IMR-90 (cell line): ENCODE measurements around the gene B3GNT5. TPM values are rescaled to one million over a fixed set of nuclear protein-coding genes. Genes with fewer than 3 reads are reported as not detected.

Source experiments
- ATAC-seq: fragments of 200-7000 bp; cut with Tn5 transposase; 2 replicates; pipeline ENCODE4 v1.9.1; 2020; ENCODE audit warnings: low read depth, mild to moderate bottlenecking, moderate library complexity
- BruUV-seq: library from RNA; stranded (reverse); fragments of 400-500 nt; replicated peaks from 2 replicates; lab custom pipeline; 2021; lab: Mats Ljungman, UMichigan
- CTCF ChIA-PET: fragments of 300-600 bp; formaldehyde crosslinking; extraction: SDS; loops from one replicate; lab custom pipeline; 2021; ENCODE audit warnings: antibody characterized with exemption; lab: Yijun Ruan, JAX
- POLR2A ChIA-PET: fragments of 300-600 bp; sonication (Branson Sonifier 250); formaldehyde crosslinking; loops from one replicate; lab custom pipeline; 2022; ENCODE audit warnings: antibody characterized with exemption; ENCODE audit not compliant: unreplicated experiment; lab: Charles Lee
- DNase-seq: peaks from one replicate; pipeline ENCODE4 v3.0.0; 2013
- H2AFZ ChIP-seq: replicated peaks from 2 replicates; pipeline ENCODE3; 2013; ENCODE audit warnings: low read length, mild to moderate bottlenecking; ENCODE audit not compliant: poor library complexity
- H2AK5ac ChIP-seq: 2 replicates; pipeline ENCODE4 v1.6.1; 2013; ENCODE audit warnings: low read depth, low read length, inconsistent platforms
- H2AK9ac ChIP-seq: replicated peaks from 2 replicates; pipeline ENCODE3; 2013; ENCODE audit warnings: mild to moderate bottlenecking, low read depth, low read length, moderate library complexity; ENCODE audit not compliant: poor library complexity
- H2BK120ac ChIP-seq: 2 replicates; pipeline ENCODE4 v1.6.1; 2013; ENCODE audit warnings: low read depth, low read length, inconsistent platforms
- H2BK15ac ChIP-seq: 3 replicates; pipeline ENCODE4 v1.6.1; 2013; ENCODE audit warnings: low read depth, low read length, inconsistent platforms
- H2BK20ac ChIP-seq: 2 replicates; pipeline ENCODE4 v1.6.1; 2013; ENCODE audit warnings: low read depth, mild to moderate bottlenecking, inconsistent platforms, low read length, moderate library complexity
- H2BK5ac ChIP-seq: 2 replicates; pipeline ENCODE4 v1.6.1; 2013; ENCODE audit warnings: mild to moderate bottlenecking, low read depth, low read length, inconsistent platforms; ENCODE audit not compliant: poor library complexity, severe bottlenecking
- H3K14ac ChIP-seq: replicated peaks from 2 replicates; pipeline ENCODE4 v1.6.1; 2013; ENCODE audit warnings: low read depth, low read length, inconsistent platforms
- H3K18ac ChIP-seq: 2 replicates; pipeline ENCODE4 v1.6.1; 2013; ENCODE audit warnings: low read depth, low read length, control low read depth
- H3K23ac ChIP-seq: 2 replicates; pipeline ENCODE4 v1.6.1; 2013; ENCODE audit warnings: low read depth, low read length, inconsistent platforms
- H3K27ac ChIP-seq: 2 replicates; pipeline ENCODE4 v1.5.1; 2013; ENCODE audit warnings: mild to moderate bottlenecking, control low read depth, low read length; ENCODE audit not compliant: insufficient read depth
- H3K27me3 ChIP-seq: 2 replicates; pipeline ENCODE4 v1.6.1; 2013; ENCODE audit warnings: low read length; ENCODE audit not compliant: control insufficient read depth, insufficient read depth
- H3K36me3 ChIP-seq: 2 replicates; pipeline ENCODE4 v1.6.1; 2013; ENCODE audit warnings: low read length, mixed read lengths; ENCODE audit not compliant: control insufficient read depth, insufficient read depth
- H3K4ac ChIP-seq: 2 replicates; pipeline ENCODE4 v1.6.1; 2013; ENCODE audit warnings: low read depth, low read length, inconsistent platforms
- H3K4me1 ChIP-seq: 2 replicates; pipeline ENCODE4 v1.6.1; 2013; ENCODE audit warnings: low read length, mixed read lengths; ENCODE audit not compliant: control insufficient read depth, insufficient read depth
- H3K4me2 ChIP-seq: 2 replicates; pipeline ENCODE4 v1.6.1; 2013; ENCODE audit warnings: low read depth, mild to moderate bottlenecking, control low read depth, low read length, moderate library complexity
- H3K4me3 ChIP-seq: 2 replicates; pipeline ENCODE4 v1.5.1; 2013; ENCODE audit warnings: low read depth, mild to moderate bottlenecking, control low read depth, low read length, moderate library complexity; ENCODE audit not compliant: insufficient read depth
- H3K56ac ChIP-seq: 2 replicates; pipeline ENCODE4 v1.6.1; 2013; ENCODE audit warnings: low read length, inconsistent platforms; ENCODE audit not compliant: insufficient read depth; ENCODE audit errors: extremely low read depth
- H3K79me1 ChIP-seq, 2 experiments: 2 replicates each; pipeline ENCODE4 v1.6.1; 2013; ENCODE audit warnings: low read length in 2 of 2, inconsistent platforms in 1 of 2, low read depth in 1 of 2
- H3K9ac ChIP-seq: 2 replicates; pipeline ENCODE4 v1.6.1; 2013; ENCODE audit warnings: low read depth, low read length, control low read depth
- H3K9me1 ChIP-seq: 2 replicates; pipeline ENCODE4 v1.6.1; 2013; ENCODE audit warnings: low read length, inconsistent platforms; ENCODE audit not compliant: insufficient read depth
- H3K9me3 ChIP-seq: 2 replicates; pipeline ENCODE4 v1.6.1; 2013; ENCODE audit warnings: low read length; ENCODE audit not compliant: control insufficient read depth, insufficient read depth
- H4K20me1 ChIP-seq: 2 replicates; pipeline ENCODE4 v1.6.1; 2013; ENCODE audit warnings: low read length, inconsistent platforms; ENCODE audit not compliant: insufficient read depth
- H4K5ac ChIP-seq: 2 replicates; pipeline ENCODE4 v1.6.1; 2013; ENCODE audit warnings: mild to moderate bottlenecking, low read depth, low read length, control low read depth
- H4K8ac ChIP-seq, 2 experiments: 2 replicates each; pipeline ENCODE4 v1.6.1; 2013; ENCODE audit warnings: low read depth in 2 of 2, low read length in 2 of 2, control low read depth in 1 of 2, inconsistent platforms in 1 of 2
- H4K91ac ChIP-seq: 2 replicates; pipeline ENCODE4 v1.6.1; 2013; ENCODE audit warnings: low read depth, low read length, inconsistent platforms; ENCODE audit not compliant: insufficient read depth
- CEBPB ChIP-seq: IDR thresholded peaks from 2 replicates; pipeline ENCODE4 v1.6.1; 2012; ENCODE audit warnings: low read depth, low read length, improper control_type of control experiment
- MAFK ChIP-seq: IDR thresholded peaks from 2 replicates; pipeline ENCODE4 v1.6.1; 2012; ENCODE audit warnings: low read depth, low read length, improper control_type of control experiment
- NFE2L2 ChIP-seq: fragments of 150-350 bp; IDR thresholded peaks from 2 replicates; pipeline ENCODE4 v1.6.1; 2016; ENCODE audit warnings: low read depth, mild to moderate bottlenecking, low read length
- WGBS, 2 experiments: methylation state at CpG; one replicate each; pipeline versions ENCODE4 v1.1.5 to v1.1.7; 2013; ENCODE audit warnings: missing lambda C conversion rate in 2 of 2; ENCODE audit not compliant: insufficient read length in 1 of 2; ENCODE audit errors: extremely low coverage in 2 of 2; 5-methylcytosine and 5-hydroxymethylcytosine counted together
- dilution Hi-C: fragments of 300-500 bp; cut with HindIII; formaldehyde crosslinking; loops from one replicate; pipeline ENCODE4 v1.14.3; 2018; ENCODE audit warnings: low sequenced_read_pairs; ENCODE audit not compliant: unreplicated experiment
- in situ Hi-C: fragments of 300-500 bp; cut with MboI; formaldehyde crosslinking; loops from 3 replicates; pipeline ENCODE4 v1.14.3; 2019; ENCODE audit warnings: low sequenced_read_pairs, inconsistent platforms, mixed read lengths
- intact Hi-C: fragments of 100-400 bp; cut with micrococcal nuclease; formaldehyde crosslinking; loops from 2 replicates; pipeline ENCODE4 v1.10.0; 2022
- polyA plus RNA-seq, 3 experiments: library from polyadenylated mRNA; depleted of rRNA; stranded (reverse); fragments of >200 nt; gene quantifications; 2 replicates each; pipeline ENCODE4 v1.2.3, GENCODE V29; 2012; ENCODE audit warnings: low replicate concordance in 1 of 3
- total RNA-seq: library from RNA; depleted of rRNA; stranded (reverse); fragments of >200 nt; gene quantifications from 2 replicates; pipeline ENCODE4 v1.2.3, GENCODE V29; 2012

Gene B3GNT5
- total and polyA plus RNA-seq, 2 of the 4 experiments (the other 2 are of a cell fraction) = 1.6 to 3.4 TPM

- H2BK120ac ChIP-seq = no peak overlapping the region
- no peak overlapping the region for H2BK5ac ChIP-seq
- no peaks in the 10 kb centered on the region for H3K79me1 ChIP-seq
- no peaks in the 10 kb centered on the region for H3K9me3 ChIP-seq
- no peak overlapping the region for H3K4ac ChIP-seq
- H3K27ac ChIP-seq = no peak overlapping the region
- peaks cover 5% of the 10 kb centered on the region for H3K4me1 ChIP-seq
- no peaks in the 10 kb centered on the region for H4K20me1 ChIP-seq
- H4K91ac ChIP-seq = no peak overlapping the region
- no peak overlapping the region for H3K4me3 ChIP-seq
- H3K36me3 ChIP-seq = no peaks in the 10 kb centered on the region
- H4K5ac ChIP-seq = no peak overlapping the region
- intact Hi-C loops = no loop called here
- no peak overlapping the region for H4K8ac ChIP-seq
- CTCF ChIA-PET = interaction anchor here (0.6 kb wide), 1 partner anchor 540 kb away, joined by 3 read pairs; no protein-coding TSS in a partner anchor
- dilution Hi-C loops = no loop called here
- WGBS, 2 experiments = 20% methylated on average over 1 of the region's 9 CpGs; no CpG with 5 or more reads in 1 of the 2 experiments
- H3K9ac ChIP-seq = no peak overlapping the region
- H3K4me2 ChIP-seq = no peak overlapping the region
- ATAC-seq (peak; percentile 32; the same call in 1 of the 2 replicates), DNase-seq (peak; percentile 62)
- H3K14ac ChIP-seq = no peak overlapping the region
- no TSS peak for BruUV-seq
- H2BK15ac ChIP-seq = no peak overlapping the region
- H3K27me3 ChIP-seq = peaks cover 21% of the 10 kb centered on the region
- POLR2A ChIA-PET = no interaction called here
- TF ChIP-seq MAFK (peak; percentile 28; the same call in 1 of the 2 replicates), NFE2L2 (no peak), CEBPB (no peak)
- H3K23ac ChIP-seq = no peak overlapping the region
- H3K18ac ChIP-seq = no peak overlapping the region
- H2AK9ac ChIP-seq = no peak overlapping the region
- no peak overlapping the region for H2AFZ ChIP-seq
- no peak overlapping the region for H2BK20ac ChIP-seq
- H2AK5ac ChIP-seq = no peak overlapping the region
- in situ Hi-C loops = no loop called here
- H3K56ac ChIP-seq = no peak overlapping the region
- peaks cover 2% of the 10 kb centered on the region; the same call in 1 of the 2 replicates for H3K9me1 ChIP-seq
Measured at GRCh38 chr3:183306798-183307671, 54.0 kb downstream of the B3GNT5 start.
